Mucosa of stomach (tissue), 1 donor: ENCODE results near the gene GSC2.

ENCODE experiments used
- H3K27me3 ChIP-seq: one replicate; pipeline ENCODE4 v1.7.0; 2013; ENCODE audit warnings: mild to moderate bottlenecking, low read length; ENCODE audit not compliant: control insufficient read depth, insufficient read depth
- H3K36me3 ChIP-seq: one replicate; pipeline ENCODE4 v1.7.0; 2013; ENCODE audit warnings: low read length; ENCODE audit not compliant: control insufficient read depth, insufficient read depth
- H3K4me1 ChIP-seq: one replicate; pipeline ENCODE4 v1.7.0; 2013; ENCODE audit warnings: mild to moderate bottlenecking, low read length; ENCODE audit not compliant: control insufficient read depth, insufficient read depth
- H3K4me3 ChIP-seq: one replicate; pipeline ENCODE4 v1.7.0; 2013; ENCODE audit warnings: low read length
- H3K9ac ChIP-seq: one replicate; pipeline ENCODE4 v1.7.0; 2013; ENCODE audit warnings: mild to moderate bottlenecking, low read length, moderate library complexity
- H3K9me3 ChIP-seq: one replicate; pipeline ENCODE4 v1.7.0; 2013; ENCODE audit warnings: mild to moderate bottlenecking, low read length, moderate library complexity; ENCODE audit not compliant: control insufficient read depth
- donor health status: Pancreatic carcinoma.

The GSC2 gene

GRCh38 chr22:19149991-19150390 is at the start of gene GSC2:
Gene GSC2 (minus strand): TSS chr22:19150292. CDS start chr22:19150283, 9 bp downstream.
- no peak within 1 kb of the TSS for H3K9ac ChIP-seq
- H3K9me3 ChIP-seq, result no peaks in the 10 kb centered on the region
- no peaks in the 10 kb centered on the region for H3K36me3 ChIP-seq
- H3K4me3 ChIP-seq, result no peak within 1 kb of the TSS
- H3K27me3 ChIP-seq, result peaks cover 56% of the 10 kb centered on the region
- no peaks in the 10 kb centered on the region for H3K4me1 ChIP-seq

GRCh38 chr22:19199479-19199878 is 49.4 kb upstream of the GSC2 start:
- Histone ChIP-seq H3K36me3 (no peaks in the 10 kb centered on the region), H3K9me3 (no peaks in the 10 kb centered on the region), H3K4me3 (no peak overlapping the region), H3K4me1 (no peaks in the 10 kb centered on the region), H3K9ac (no peak overlapping the region), H3K27me3 (no peaks in the 10 kb centered on the region)

- Histone ChIP-seq H3K4me1 (no peaks in the 10 kb centered on the region), H3K36me3 (no peaks in the 10 kb centered on the region), H3K9me3 (no peaks in the 10 kb centered on the region), H3K27me3 (no peaks in the 10 kb centered on the region), H3K9ac (no peak overlapping the region), H3K4me3 (no peak overlapping the region)
Observed at GRCh38 chr22:19197997-19198865, 48.1 kb upstream of the GSC2 start.

GRCh38 chr22:19196841-19197612 is 46.9 kb upstream of the GSC2 start:
- Histone ChIP-seq H3K27me3 (no peaks in the 10 kb centered on the region), H3K9me3 (no peaks in the 10 kb centered on the region), H3K9ac (no peak overlapping the region), H3K36me3 (no peaks in the 10 kb centered on the region), H3K4me1 (no peaks in the 10 kb centered on the region), H3K4me3 (no peak overlapping the region)

GRCh38 chr22:19195796-19196731 is 46.0 kb upstream of the GSC2 start:
- Histone ChIP-seq H3K27me3 (no peaks in the 10 kb centered on the region), H3K36me3 (no peaks in the 10 kb centered on the region), H3K4me3 (no peak overlapping the region), H3K4me1 (no peaks in the 10 kb centered on the region), H3K9ac (no peak overlapping the region), H3K9me3 (no peaks in the 10 kb centered on the region)

- Histone ChIP-seq H3K4me3 (no peak overlapping the region), H3K9ac (no peak overlapping the region), H3K27me3 (no peaks in the 10 kb centered on the region), H3K9me3 (no peaks in the 10 kb centered on the region), H3K4me1 (no peaks in the 10 kb centered on the region), H3K36me3 (no peaks in the 10 kb centered on the region)
Observed at GRCh38 chr22:19194766-19195536, 44.9 kb upstream of the GSC2 start.

- Histone ChIP-seq H3K27me3 (no peaks in the 10 kb centered on the region), H3K9ac (no peak overlapping the region), H3K36me3 (no peaks in the 10 kb centered on the region), H3K4me1 (no peaks in the 10 kb centered on the region), H3K4me3 (no peak overlapping the region), H3K9me3 (no peaks in the 10 kb centered on the region)
Observed at GRCh38 chr22:19193879-19194278, 43.8 kb upstream of the GSC2 start.

GRCh38 chr22:19187716-19188563 is 37.8 kb upstream of the GSC2 start:
- Histone ChIP-seq H3K9me3 (no peaks in the 10 kb centered on the region), H3K9ac (no peak overlapping the region), H3K27me3 (no peaks in the 10 kb centered on the region), H3K36me3 (no peaks in the 10 kb centered on the region), H3K4me1 (no peaks in the 10 kb centered on the region), H3K4me3 (no peak overlapping the region)

- Histone ChIP-seq H3K27me3 (no peaks in the 10 kb centered on the region), H3K9me3 (no peaks in the 10 kb centered on the region), H3K4me3 (no peak overlapping the region), H3K9ac (no peak overlapping the region), H3K36me3 (no peaks in the 10 kb centered on the region), H3K4me1 (peaks cover 6% of the 10 kb centered on the region)
Observed at GRCh38 chr22:19184276-19184997, 34.3 kb upstream of the GSC2 start.

- Histone ChIP-seq H3K4me1 (peaks cover 12% of the 10 kb centered on the region), H3K9ac (no peak overlapping the region), H3K9me3 (no peaks in the 10 kb centered on the region), H3K27me3 (no peaks in the 10 kb centered on the region), H3K4me3 (no peak overlapping the region), H3K36me3 (no peaks in the 10 kb centered on the region)
Observed at GRCh38 chr22:19183216-19183615, 33.1 kb upstream of the GSC2 start.
